ENCODE results near the gene ZNF575. TPM values are rescaled to one million over a fixed set of nuclear protein-coding genes. Genes with fewer than 3 reads are reported as not detected.

The ZNF575 gene
- polyA plus RNA-seq, 3 donors: 0.25 to 0.79 (median 0.29) TPM

GRCh38 chr19:43526884-43527859, 5.8 kb upstream of the ZNF575 start, which contains the start of gene ETHE1:
Gene ETHE1, minus strand, starts transcription at chr19:43527201. Its CDS starts 24 bp downstream, at chr19:43527177.
- peak within 1 kb of the TSS; percentile 81 to 97 (median 92) for H3K27ac Mint-ChIP-seq
- H3K27me3 ChIP-seq (ENCODE audit: control insufficient read depth in 2 of 2, insufficient read depth in 2 of 2, low read length in 2 of 2): no peaks in the 10 kb centered on the region
- H3K36me3 Mint-ChIP-seq: peaks cover 4 to 7% of the 10 kb centered on the region in 2 donors
- H3K4me3 ChIP-seq (replicated peaks in 1 of 3; ENCODE audit: low read depth in 2 of 3, low read length in 3 of 3): peak within 1 kb of the TSS; percentile 44 to 98 (median 91)
- peaks cover 0 to 8% of the 10 kb centered on the region in 2 donors for H3K36me3 ChIP-seq (replicated peaks in 1 of 2; ENCODE audit: control insufficient read depth in 1 of 2, insufficient read depth in 2 of 2, low read length in 2 of 2)
- no peaks in the 10 kb centered on the region for H3K9me3 ChIP-seq (replicated peaks in 1 of 2; ENCODE audit: control insufficient read depth in 1 of 2, insufficient read depth in 1 of 2, low read length in 2 of 2)
- H3K9me3 Mint-ChIP-seq: no peaks in the 10 kb centered on the region
- 5% methylated on average over 41 of the region's 54 CpGs for WGBS (ENCODE audit: insufficient coverage)
- peaks cover 46% of the 10 kb centered on the region for H3K79me2 ChIP-seq (ENCODE audit: insufficient read depth, low read length)
- H4K20me1 ChIP-seq (ENCODE audit: insufficient read depth, low read length): peaks cover 4% of the 10 kb centered on the region
- peak within 1 kb of the TSS; percentile 96 for H2AFZ ChIP-seq (ENCODE audit: insufficient read depth, low read depth, low read length, poor library complexity, severe bottlenecking)
- H3K27ac ChIP-seq (ENCODE audit: low read depth in 1 of 2, low read length in 2 of 2): peak within 1 kb of the TSS; percentile 60 to 89
- H3K27me3 Mint-ChIP-seq (ENCODE audit: low read depth in 3 of 3): peaks cover 0 to 2% (median 1%) of the 10 kb centered on the region in 3 donors
- peak within 1 kb of the TSS; percentile 89 for H3K9ac ChIP-seq (ENCODE audit: insufficient read depth, low read length, poor library complexity, severe bottlenecking)
- H3K4me2 ChIP-seq (replicated peaks; ENCODE audit: extremely low read depth, low read length, poor library complexity, severe bottlenecking): peak within 1 kb of the TSS; percentile 99
- H3K4me3 Mint-ChIP-seq: peak within 1 kb of the TSS; percentile 90 to 98
- no peak for TF ChIP-seq CTCF (IDR thresholded peaks at IDR 0.05)
- intact Hi-C loops (cut with micrococcal nuclease): loop anchor here in 1 of 2 donors (2.0 kb wide), 1 partner anchor 68 kb away; no protein-coding TSS in a partner anchor
- H3K4me1 ChIP-seq (ENCODE audit: control insufficient read depth in 1 of 2, insufficient read depth in 2 of 2, low read length in 2 of 2): peaks cover 27 to 40% of the 10 kb centered on the region in 2 donors
- DNase-seq: peak; percentile 45 to 68 (median 59)
- peaks cover 34% of the 10 kb centered on the region for H3K4me1 Mint-ChIP-seq

GRCh38 chr19:43527860-43528622, 4.9 kb upstream of the ZNF575 start:
- H3K4me1 Mint-ChIP-seq: peaks cover 43% of the 10 kb centered on the region
- Histone ChIP-seq H3K9ac (ENCODE audit: insufficient read depth, low read length, poor library complexity, severe bottlenecking) (no peak overlapping the region), H3K4me2 (replicated peaks; ENCODE audit: extremely low read depth, low read length, poor library complexity, severe bottlenecking) (no peak overlapping the region), H3K4me3 (replicated peaks in 1 of 3; ENCODE audit: low read depth in 2 of 3, low read length in 3 of 3) (no peak overlapping the region), H3K36me3 (replicated peaks in 1 of 2; ENCODE audit: control insufficient read depth in 1 of 2, insufficient read depth in 2 of 2, low read length in 2 of 2) (peaks cover 0 to 1% of the 10 kb centered on the region in 2 donors), H3K4me1 (ENCODE audit: control insufficient read depth in 1 of 2, insufficient read depth in 2 of 2, low read length in 2 of 2) (peaks cover 34 to 47% of the 10 kb centered on the region in 2 donors), H2AFZ (ENCODE audit: insufficient read depth, low read depth, low read length, poor library complexity, severe bottlenecking) (no peak overlapping the region), H4K20me1 (ENCODE audit: insufficient read depth, low read length) (peaks cover 4% of the 10 kb centered on the region), H3K9me3 (replicated peaks in 1 of 2; ENCODE audit: control insufficient read depth in 1 of 2, insufficient read depth in 1 of 2, low read length in 2 of 2) (no peaks in the 10 kb centered on the region), H3K27me3 (ENCODE audit: control insufficient read depth in 2 of 2, insufficient read depth in 2 of 2, low read length in 2 of 2) (no peaks in the 10 kb centered on the region), H3K27ac (ENCODE audit: low read depth in 1 of 2, low read length in 2 of 2) (no peak overlapping the region), H3K79me2 (ENCODE audit: insufficient read depth, low read length) (peaks cover 38% of the 10 kb centered on the region)
- DNase-seq: no peak
- peaks cover 0 to 2% (median 1%) of the 10 kb centered on the region in 3 donors for H3K27me3 Mint-ChIP-seq (ENCODE audit: low read depth in 3 of 3)
- H3K9me3 Mint-ChIP-seq: no peaks in the 10 kb centered on the region
- WGBS (ENCODE audit: insufficient coverage): 90% methylated on average over 9 of the region's 13 CpGs
- peak overlapping the region in 1 of 2 donors; percentile 24 for H3K4me3 Mint-ChIP-seq
- H3K36me3 Mint-ChIP-seq: peaks cover 1 to 3% of the 10 kb centered on the region in 2 donors
- peak overlapping the region in 3 of 7 donors; percentile 18 to 32 (median 18) for H3K27ac Mint-ChIP-seq
- intact Hi-C loops (cut with micrococcal nuclease): loop anchor here in 1 of 2 donors (2.0 kb wide), 1 partner anchor 67 kb away; no protein-coding TSS in a partner anchor
- TF ChIP-seq CTCF (IDR thresholded peaks at IDR 0.05): no peak
